OCI-LY1 (cell line): ENCODE results near the gene CTXN2.

Experiments
- H2AFZ ChIP-seq: fragments of 200-600 bp; sonication (generic), shearing (Covaris generic); 2 replicates; pipeline ENCODE4 v1.6.0; 2014; ENCODE audit warnings: antibody characterized with exemption, mild to moderate bottlenecking, low read length
- H3F3A ChIP-seq: fragments of 200-600 bp; sonication (generic), shearing (Covaris generic); 2 replicates; pipeline ENCODE4 v1.6.0; 2014; ENCODE audit warnings: mild to moderate bottlenecking, antibody characterized with exemption, low read length, moderate library complexity; ENCODE audit not compliant: insufficient read depth
- H3K27ac ChIP-seq: fragments of 200-600 bp; sonication (generic); 2 replicates; pipeline ENCODE4 v1.5.1; 2014; ENCODE audit warnings: low read length, mixed run types, mild to moderate bottlenecking, low read depth; ENCODE audit not compliant: poor library complexity, severe bottlenecking
- H3K27me3 ChIP-seq: fragments of 200-600 bp; sonication (generic); 2 replicates; pipeline ENCODE4 v1.6.0; 2014; ENCODE audit warnings: antibody characterized with exemption, mild to moderate bottlenecking, low read length, moderate library complexity; ENCODE audit not compliant: insufficient read depth
- H3K36me3 ChIP-seq: fragments of 200-600 bp; sonication (generic); 2 replicates; pipeline ENCODE4 v1.6.1; 2014; ENCODE audit warnings: mild to moderate bottlenecking, antibody characterized with exemption, low read length, moderate library complexity, mixed read lengths; ENCODE audit not compliant: insufficient read depth
- H3K4me1 ChIP-seq: fragments of 200-600 bp; sonication (generic); 2 replicates; pipeline ENCODE4 v1.5.1; 2014; ENCODE audit warnings: mild to moderate bottlenecking, low read length, moderate library complexity; ENCODE audit not compliant: insufficient read depth, severe bottlenecking
- H3K4me2 ChIP-seq: fragments of 200-600 bp; sonication (generic), shearing (Covaris generic); 2 replicates; pipeline ENCODE4 v1.6.1; 2014; ENCODE audit warnings: low read length
- H3K4me3 ChIP-seq: fragments of 200-600 bp; sonication (generic); 2 replicates; pipeline ENCODE4 v1.5.1; 2014; ENCODE audit warnings: low read length, low read depth, mild to moderate bottlenecking, mixed read lengths; ENCODE audit not compliant: poor library complexity, severe bottlenecking
- H3K79me2 ChIP-seq: fragments of 200-600 bp; shearing (Covaris generic); 2 replicates; pipeline ENCODE4 v1.6.1; 2016; ENCODE audit warnings: mixed run types, low read length, mixed read lengths; ENCODE audit not compliant: insufficient read depth
- H3K9ac ChIP-seq: fragments of 200-600 bp; sonication (generic), shearing (Covaris generic); 2 replicates; pipeline ENCODE4 v1.6.1; 2014; ENCODE audit warnings: mild to moderate bottlenecking, low read length, mixed read lengths
- H3K9me2 ChIP-seq: fragments of 200-600 bp; sonication (generic), shearing (Covaris generic); 2 replicates; pipeline ENCODE4 v1.6.1; 2014; ENCODE audit warnings: low read depth, mild to moderate bottlenecking, low read length, mixed read lengths
- H3K9me3 ChIP-seq: fragments of 200-600 bp; shearing (Covaris generic); 2 replicates; pipeline ENCODE4 v1.6.1; 2014; ENCODE audit warnings: low read length, mixed read lengths
- H4K20me1 ChIP-seq: fragments of 200-600 bp; sonication (generic), shearing (Covaris generic); 2 replicates; pipeline ENCODE4 v1.6.0; 2016; ENCODE audit warnings: mild to moderate bottlenecking, low read length; ENCODE audit not compliant: insufficient read depth
- EZH2 ChIP-seq: fragments of 200-600 bp; sonication (generic), shearing (Covaris generic); IDR thresholded peaks from 2 replicates; pipeline ENCODE4 v1.8.0; 2017; ENCODE audit warnings: borderline replicate concordance, mixed run types, mild to moderate bottlenecking, antibody characterized with exemption, low read length, moderate library complexity, mixed read lengths
- TF ChIP-seq, protein P1 (sequence below): fragments of 200-600 bp; sonication (generic), shearing (Covaris generic); IDR thresholded peaks from 2 replicates; pipeline ENCODE4 v1.5.1; 2017; ENCODE audit warnings: mild to moderate bottlenecking, antibody characterized with exemption, low read length, moderate library complexity, mixed read lengths

Gene CTXN2

DNA sequence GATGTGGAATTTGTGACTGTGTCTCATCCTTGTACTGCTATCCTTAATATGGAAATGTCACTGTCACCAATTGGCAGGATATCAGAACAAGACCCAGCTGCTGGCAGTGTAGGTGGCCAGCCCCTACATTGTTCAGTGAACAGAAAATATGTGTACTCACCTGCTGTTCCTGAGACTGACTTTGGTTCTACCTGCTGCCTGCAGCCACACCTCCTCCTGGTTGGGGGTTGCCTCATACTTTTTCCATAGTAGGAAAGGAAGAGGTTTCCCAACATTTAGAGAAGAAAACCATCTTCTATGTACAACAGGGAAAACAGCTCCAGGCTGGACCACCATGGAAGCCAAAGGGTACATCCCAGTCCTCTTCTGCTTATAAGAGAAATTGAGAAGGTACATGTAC is 50.5 kb downstream of the CTXN2 start:
- no peak overlapping the region for H3K4me3 ChIP-seq
- H3F3A ChIP-seq, result no peaks in the 10 kb centered on the region
- no peak overlapping the region for H3K9ac ChIP-seq
- no peaks in the 10 kb centered on the region for H3K36me3 ChIP-seq
- TF ChIP-seq, protein P1, sequence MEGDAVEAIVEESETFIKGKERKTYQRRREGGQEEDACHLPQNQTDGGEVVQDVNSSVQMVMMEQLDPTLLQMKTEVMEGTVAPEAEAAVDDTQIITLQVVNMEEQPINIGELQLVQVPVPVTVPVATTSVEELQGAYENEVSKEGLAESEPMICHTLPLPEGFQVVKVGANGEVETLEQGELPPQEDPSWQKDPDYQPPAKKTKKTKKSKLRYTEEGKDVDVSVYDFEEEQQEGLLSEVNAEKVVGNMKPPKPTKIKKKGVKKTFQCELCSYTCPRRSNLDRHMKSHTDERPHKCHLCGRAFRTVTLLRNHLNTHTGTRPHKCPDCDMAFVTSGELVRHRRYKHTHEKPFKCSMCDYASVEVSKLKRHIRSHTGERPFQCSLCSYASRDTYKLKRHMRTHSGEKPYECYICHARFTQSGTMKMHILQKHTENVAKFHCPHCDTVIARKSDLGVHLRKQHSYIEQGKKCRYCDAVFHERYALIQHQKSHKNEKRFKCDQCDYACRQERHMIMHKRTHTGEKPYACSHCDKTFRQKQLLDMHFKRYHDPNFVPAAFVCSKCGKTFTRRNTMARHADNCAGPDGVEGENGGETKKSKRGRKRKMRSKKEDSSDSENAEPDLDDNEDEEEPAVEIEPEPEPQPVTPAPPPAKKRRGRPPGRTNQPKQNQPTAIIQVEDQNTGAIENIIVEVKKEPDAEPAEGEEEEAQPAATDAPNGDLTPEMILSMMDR, result no peak
- TF ChIP-seq EZH2, result no peak
- no peaks in the 10 kb centered on the region for H3K27me3 ChIP-seq
- no peaks in the 10 kb centered on the region for H3K9me2 ChIP-seq
- H3K4me1 ChIP-seq, result no peaks in the 10 kb centered on the region
- H3K27ac ChIP-seq, result no peak overlapping the region
- H2AFZ ChIP-seq, result no peak overlapping the region
- no peaks in the 10 kb centered on the region for H3K79me2 ChIP-seq
- no peaks in the 10 kb centered on the region for H4K20me1 ChIP-seq
- no peak overlapping the region for H3K4me2 ChIP-seq
- H3K9me3 ChIP-seq, result no peaks in the 10 kb centered on the region

DNA sequence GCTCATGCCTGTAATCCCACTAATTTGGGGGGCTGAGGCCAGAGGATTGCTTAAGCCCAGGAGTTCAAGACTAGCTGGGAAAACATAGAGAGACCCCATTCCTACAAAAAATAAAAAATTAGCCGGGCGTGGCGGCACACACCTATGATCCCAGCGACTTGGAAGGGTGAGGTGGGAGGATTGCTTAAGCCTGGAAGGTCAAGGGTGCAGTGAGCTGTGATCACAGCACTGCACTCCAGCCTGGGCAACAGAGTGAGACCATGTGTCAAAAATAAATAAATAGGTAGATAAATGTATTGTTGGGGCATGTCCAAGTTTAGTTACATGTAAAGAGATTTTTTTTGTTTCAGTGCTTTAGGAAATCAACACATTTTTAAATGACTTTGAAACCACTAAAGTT is 51.1 kb downstream of the CTXN2 start:
- Histone ChIP-seq H3K9me2 (no peaks in the 10 kb centered on the region), H3K27ac (no peak overlapping the region), H3F3A (no peaks in the 10 kb centered on the region), H3K79me2 (no peaks in the 10 kb centered on the region), H3K4me3 (no peak overlapping the region), H2AFZ (no peak overlapping the region), H3K9ac (no peak overlapping the region), H3K36me3 (no peaks in the 10 kb centered on the region), H4K20me1 (no peaks in the 10 kb centered on the region), H3K4me1 (no peaks in the 10 kb centered on the region), H3K27me3 (no peaks in the 10 kb centered on the region), H3K4me2 (no peak overlapping the region), H3K9me3 (no peaks in the 10 kb centered on the region)
- TF ChIP-seq, protein P1, result no peak
- TF ChIP-seq EZH2, result no peak

DNA sequence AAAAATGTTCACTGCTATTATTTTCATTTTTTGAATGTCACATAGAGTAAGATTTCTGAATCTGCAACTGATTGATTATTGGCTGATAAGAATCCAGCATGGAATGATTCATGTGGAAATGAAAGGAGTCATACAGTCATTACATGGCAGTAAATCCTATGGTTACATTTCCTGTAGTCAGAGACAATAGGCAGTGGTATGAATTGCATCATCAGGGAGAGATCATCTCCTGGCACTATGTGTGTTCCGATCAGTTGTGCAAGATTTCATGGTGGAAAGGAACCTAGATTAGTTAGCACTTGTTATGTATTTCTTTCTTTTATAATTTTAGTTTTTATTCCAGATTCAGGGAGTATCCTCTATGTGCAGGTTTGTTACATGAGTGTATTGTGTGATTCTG is 53.5 kb downstream of the CTXN2 start:
- no peak overlapping the region for H3K27ac ChIP-seq
- no peaks in the 10 kb centered on the region for H4K20me1 ChIP-seq
- H3K27me3 ChIP-seq, result no peaks in the 10 kb centered on the region
- H3K4me1 ChIP-seq, result no peaks in the 10 kb centered on the region
- no peak for TF ChIP-seq EZH2
- TF ChIP-seq, protein P1, result no peak
- H2AFZ ChIP-seq, result no peak overlapping the region
- no peak overlapping the region for H3K4me3 ChIP-seq
- H3K4me2 ChIP-seq, result no peak overlapping the region
- no peaks in the 10 kb centered on the region for H3K9me3 ChIP-seq
- no peak overlapping the region for H3K9ac ChIP-seq
- no peaks in the 10 kb centered on the region for H3F3A ChIP-seq
- H3K79me2 ChIP-seq, result no peaks in the 10 kb centered on the region
- H3K36me3 ChIP-seq, result no peaks in the 10 kb centered on the region
- H3K9me2 ChIP-seq, result no peaks in the 10 kb centered on the region
